DMS153 treated with DMSO at 0.1 percent for 48 hours (cell line): ENCODE measurements around the gene IDH3G.

Source experiments
- DNase-seq: peaks from one replicate; lab custom pipeline; 2025; ENCODE audit not compliant: unreplicated experiment; lab: John Stamatoyannopoulos, UW

IDH3G gene

GRCh38 chrX:153773741-153774575, 20.2 kb downstream of the IDH3G start:
- DNase-seq, result no peak

- no peak for DNase-seq
These were observed 21.0 kb downstream of the IDH3G start for GRCh38 chrX:153773218-153773611.

- DNase-seq, result no peak
These were observed 21.6 kb downstream of the IDH3G start for GRCh38 chrX:153772316-153773217.

- no peak for DNase-seq
These were observed 22.5 kb downstream of the IDH3G start for GRCh38 chrX:153771415-153772315.

- DNase-seq, result no peak
These were observed 23.4 kb downstream of the IDH3G start for GRCh38 chrX:153770601-153771414.

GRCh38 chrX:153769865-153770600, 24.1 kb downstream of the IDH3G start:
- DNase-seq, result no peak

GRCh38 chrX:153769158-153769864, 24.9 kb downstream of the IDH3G start:
- DNase-seq, result no peak

- DNase-seq, result no peak
These were observed 25.6 kb downstream of the IDH3G start for GRCh38 chrX:153768311-153769157.

GRCh38 chrX:153767674-153768055, 26.5 kb downstream of the IDH3G start:
- no peak for DNase-seq

- no peak for DNase-seq
These were observed 27.1 kb downstream of the IDH3G start for GRCh38 chrX:153766871-153767673.

- DNase-seq, result peak; percentile 8
These were observed 27.9 kb downstream of the IDH3G start for GRCh38 chrX:153766098-153766817.

- DNase-seq, result no peak
These were observed 28.8 kb downstream of the IDH3G start for GRCh38 chrX:153765138-153766079.

- DNase-seq, result no peak
These were observed 29.4 kb downstream of the IDH3G start for GRCh38 chrX:153764786-153765137.

- peak; percentile 76 for DNase-seq
These were observed 30.0 kb downstream of the IDH3G start, which contains the start of gene PLXNB3 for GRCh38 chrX:153763989-153764755. Gene PLXNB3 (plus strand): TSS chrX:153764249. CDS start chrX:153765536, 1,287 bp downstream.
